ENCODE measurements around the gene ABCG1.

Gene ABCG1

GRCh38 chr21:42188663-42189062 lies 30.3 kb upstream of the ABCG1 start:
- TF ChIP-seq CTCF (IDR thresholded peaks at IDR 0.05; ENCODE audit: insufficient read depth, low read depth, low read length, missing control alignments) = no peak
- DNase-seq (ENCODE audit: low read depth) = no peak
- H3K4me3 ChIP-seq (ENCODE audit: low read length) = no peak overlapping the region

- TF ChIP-seq CTCF (IDR thresholded peaks at IDR 0.05; ENCODE audit: insufficient read depth, low read depth, low read length, missing control alignments) = no peak
- H3K4me3 ChIP-seq (ENCODE audit: low read length) = no peak overlapping the region
- no peak for DNase-seq (ENCODE audit: low read depth)
These were observed 29.5 kb upstream of the ABCG1 start for GRCh38 chr21:42189431-42189830.

GRCh38 chr21:42189860-42190485 lies 29.0 kb upstream of the ABCG1 start:
- no peak for TF ChIP-seq CTCF (IDR thresholded peaks at IDR 0.05; ENCODE audit: insufficient read depth, low read depth, low read length, missing control alignments)
- H3K4me3 ChIP-seq (ENCODE audit: low read length) = no peak overlapping the region
- DNase-seq (ENCODE audit: low read depth) = no peak

GRCh38 chr21:42190486-42190863 lies 28.5 kb upstream of the ABCG1 start:
- no peak overlapping the region for H3K4me3 ChIP-seq (ENCODE audit: low read length)
- TF ChIP-seq CTCF (IDR thresholded peaks at IDR 0.05; ENCODE audit: insufficient read depth, low read depth, low read length, missing control alignments) = no peak
- no peak for DNase-seq (ENCODE audit: low read depth)

GRCh38 chr21:42191064-42191463 lies 27.9 kb upstream of the ABCG1 start:
- no peak overlapping the region for H3K4me3 ChIP-seq (ENCODE audit: low read length)
- DNase-seq (ENCODE audit: low read depth) = no peak
- TF ChIP-seq CTCF (IDR thresholded peaks at IDR 0.05; ENCODE audit: insufficient read depth, low read depth, low read length, missing control alignments) = no peak

GRCh38 chr21:42191696-42192595 lies 27.0 kb upstream of the ABCG1 start:
- no peak for TF ChIP-seq CTCF (IDR thresholded peaks at IDR 0.05; ENCODE audit: insufficient read depth, low read depth, low read length, missing control alignments)
- peak; percentile 52 for DNase-seq (ENCODE audit: low read depth)

More at GRCh38 chr21:42191696-42192595, 27.0 kb upstream of the ABCG1 start:
- H3K4me3 ChIP-seq (ENCODE audit: low read length) = no peak overlapping the region

Measured in epithelial cell of esophagus (primary cell).